IMR-90 (cell line): ENCODE data around the gene ZBTB8B. TPM values are rescaled to one million over a fixed set of nuclear protein-coding genes. Genes with fewer than 3 reads are reported as not detected.

Experiments
- ATAC-seq: fragments of 200-7000 bp; cut with Tn5 transposase; 2 replicates; pipeline ENCODE4 v1.9.1; 2020; ENCODE audit warnings: low read depth, mild to moderate bottlenecking, moderate library complexity
- BruUV-seq: library from RNA; stranded (reverse); fragments of 400-500 nt; replicated peaks from 2 replicates; lab custom pipeline; 2021; lab: Mats Ljungman, UMichigan
- CTCF ChIA-PET: fragments of 300-600 bp; formaldehyde crosslinking; extraction: SDS; loops from one replicate; lab custom pipeline; 2021; ENCODE audit warnings: antibody characterized with exemption; lab: Yijun Ruan, JAX
- POLR2A ChIA-PET: fragments of 300-600 bp; sonication (Branson Sonifier 250); formaldehyde crosslinking; loops from one replicate; lab custom pipeline; 2022; ENCODE audit warnings: antibody characterized with exemption; ENCODE audit not compliant: unreplicated experiment; lab: Charles Lee
- DNase-seq: peaks from one replicate; pipeline ENCODE4 v3.0.0; 2013
- H2AFZ ChIP-seq: replicated peaks from 2 replicates; pipeline ENCODE3; 2013; ENCODE audit warnings: low read length, mild to moderate bottlenecking; ENCODE audit not compliant: poor library complexity
- H2AK5ac ChIP-seq: 2 replicates; pipeline ENCODE4 v1.6.1; 2013; ENCODE audit warnings: low read depth, low read length, inconsistent platforms
- H2AK9ac ChIP-seq: replicated peaks from 2 replicates; pipeline ENCODE3; 2013; ENCODE audit warnings: mild to moderate bottlenecking, low read depth, low read length, moderate library complexity; ENCODE audit not compliant: poor library complexity
- H2BK120ac ChIP-seq: 2 replicates; pipeline ENCODE4 v1.6.1; 2013; ENCODE audit warnings: low read depth, low read length, inconsistent platforms
- H2BK15ac ChIP-seq: 3 replicates; pipeline ENCODE4 v1.6.1; 2013; ENCODE audit warnings: low read depth, low read length, inconsistent platforms
- H2BK20ac ChIP-seq: 2 replicates; pipeline ENCODE4 v1.6.1; 2013; ENCODE audit warnings: low read depth, mild to moderate bottlenecking, inconsistent platforms, low read length, moderate library complexity
- H2BK5ac ChIP-seq: 2 replicates; pipeline ENCODE4 v1.6.1; 2013; ENCODE audit warnings: mild to moderate bottlenecking, low read depth, low read length, inconsistent platforms; ENCODE audit not compliant: poor library complexity, severe bottlenecking
- H3K14ac ChIP-seq: replicated peaks from 2 replicates; pipeline ENCODE4 v1.6.1; 2013; ENCODE audit warnings: low read depth, low read length, inconsistent platforms
- H3K18ac ChIP-seq: 2 replicates; pipeline ENCODE4 v1.6.1; 2013; ENCODE audit warnings: low read depth, low read length, control low read depth
- H3K23ac ChIP-seq: 2 replicates; pipeline ENCODE4 v1.6.1; 2013; ENCODE audit warnings: low read depth, low read length, inconsistent platforms
- H3K27ac ChIP-seq: 2 replicates; pipeline ENCODE4 v1.5.1; 2013; ENCODE audit warnings: mild to moderate bottlenecking, control low read depth, low read length; ENCODE audit not compliant: insufficient read depth
- H3K27me3 ChIP-seq: 2 replicates; pipeline ENCODE4 v1.6.1; 2013; ENCODE audit warnings: low read length; ENCODE audit not compliant: control insufficient read depth, insufficient read depth
- H3K36me3 ChIP-seq: 2 replicates; pipeline ENCODE4 v1.6.1; 2013; ENCODE audit warnings: low read length, mixed read lengths; ENCODE audit not compliant: control insufficient read depth, insufficient read depth
- H3K4ac ChIP-seq: 2 replicates; pipeline ENCODE4 v1.6.1; 2013; ENCODE audit warnings: low read depth, low read length, inconsistent platforms
- H3K4me1 ChIP-seq: 2 replicates; pipeline ENCODE4 v1.6.1; 2013; ENCODE audit warnings: low read length, mixed read lengths; ENCODE audit not compliant: control insufficient read depth, insufficient read depth
- H3K4me2 ChIP-seq: 2 replicates; pipeline ENCODE4 v1.6.1; 2013; ENCODE audit warnings: low read depth, mild to moderate bottlenecking, control low read depth, low read length, moderate library complexity
- H3K4me3 ChIP-seq: 2 replicates; pipeline ENCODE4 v1.5.1; 2013; ENCODE audit warnings: low read depth, mild to moderate bottlenecking, control low read depth, low read length, moderate library complexity; ENCODE audit not compliant: insufficient read depth
- H3K56ac ChIP-seq: 2 replicates; pipeline ENCODE4 v1.6.1; 2013; ENCODE audit warnings: low read length, inconsistent platforms; ENCODE audit not compliant: insufficient read depth; ENCODE audit errors: extremely low read depth
- H3K79me1 ChIP-seq, 2 experiments: 2 replicates each; pipeline ENCODE4 v1.6.1; 2013; ENCODE audit warnings: low read length in 2 of 2, inconsistent platforms in 1 of 2, low read depth in 1 of 2
- H3K9ac ChIP-seq: 2 replicates; pipeline ENCODE4 v1.6.1; 2013; ENCODE audit warnings: low read depth, low read length, control low read depth
- H3K9me1 ChIP-seq: 2 replicates; pipeline ENCODE4 v1.6.1; 2013; ENCODE audit warnings: low read length, inconsistent platforms; ENCODE audit not compliant: insufficient read depth
- H3K9me3 ChIP-seq: 2 replicates; pipeline ENCODE4 v1.6.1; 2013; ENCODE audit warnings: low read length; ENCODE audit not compliant: control insufficient read depth, insufficient read depth
- H4K20me1 ChIP-seq: 2 replicates; pipeline ENCODE4 v1.6.1; 2013; ENCODE audit warnings: low read length, inconsistent platforms; ENCODE audit not compliant: insufficient read depth
- H4K5ac ChIP-seq: 2 replicates; pipeline ENCODE4 v1.6.1; 2013; ENCODE audit warnings: mild to moderate bottlenecking, low read depth, low read length, control low read depth
- H4K8ac ChIP-seq, 2 experiments: 2 replicates each; pipeline ENCODE4 v1.6.1; 2013; ENCODE audit warnings: low read depth in 2 of 2, low read length in 2 of 2, control low read depth in 1 of 2, inconsistent platforms in 1 of 2
- H4K91ac ChIP-seq: 2 replicates; pipeline ENCODE4 v1.6.1; 2013; ENCODE audit warnings: low read depth, low read length, inconsistent platforms; ENCODE audit not compliant: insufficient read depth
- BHLHE40 ChIP-seq: fragments of 150-350 bp; IDR thresholded peaks from 2 replicates; pipeline ENCODE4 v1.6.1; 2016; ENCODE audit warnings: mild to moderate bottlenecking, low read depth, low read length
- CEBPB ChIP-seq: IDR thresholded peaks from 2 replicates; pipeline ENCODE4 v1.6.1; 2012; ENCODE audit warnings: low read depth, low read length, improper control_type of control experiment
- CHD1 ChIP-seq: IDR thresholded peaks from 2 replicates; pipeline ENCODE4 v1.6.1; 2012; ENCODE audit warnings: low read depth, low read length, improper control_type of control experiment
- FOS ChIP-seq: fragments of 150-350 bp; IDR thresholded peaks from 2 replicates; pipeline ENCODE4 v1.6.1; 2016; ENCODE audit warnings: low read depth, low read length
- MAFK ChIP-seq: IDR thresholded peaks from 2 replicates; pipeline ENCODE4 v1.6.1; 2012; ENCODE audit warnings: low read depth, low read length, improper control_type of control experiment
- MAZ ChIP-seq: IDR thresholded peaks from 2 replicates; pipeline ENCODE4 v1.6.1; 2012; ENCODE audit warnings: low read depth, mild to moderate bottlenecking, low read length, improper control_type of control experiment, moderate library complexity, borderline replicate concordance
- MXI1 ChIP-seq: IDR thresholded peaks from 2 replicates; pipeline ENCODE4 v1.6.1; 2012; ENCODE audit warnings: low read depth, mild to moderate bottlenecking, low read length, moderate library complexity, borderline replicate concordance
- NFE2L2 ChIP-seq: fragments of 150-350 bp; IDR thresholded peaks from 2 replicates; pipeline ENCODE4 v1.6.1; 2016; ENCODE audit warnings: low read depth, mild to moderate bottlenecking, low read length
- POLR2A ChIP-seq: IDR thresholded peaks from 2 replicates; pipeline ENCODE4 v1.6.1; 2012; ENCODE audit warnings: mild to moderate bottlenecking, low read depth, low read length
- RAD21 ChIP-seq: IDR thresholded peaks from 2 replicates; pipeline ENCODE4 v1.6.1; 2012; ENCODE audit warnings: low read length, improper control_type of control experiment
- RCOR1 ChIP-seq: IDR thresholded peaks from 2 replicates; pipeline ENCODE4 v1.6.1; 2012; ENCODE audit warnings: mild to moderate bottlenecking, low read length, improper control_type of control experiment; ENCODE audit not compliant: insufficient replicate concordance
- SMC3 ChIP-seq: fragments of 150-350 bp; IDR thresholded peaks from 2 replicates; pipeline ENCODE4 v1.6.1; 2016; ENCODE audit warnings: low read depth, mild to moderate bottlenecking, antibody characterized with exemption, low read length, moderate library complexity
- WGBS, 2 experiments: methylation state at CpG; one replicate each; pipeline versions ENCODE4 v1.1.5 to v1.1.7; 2013; ENCODE audit warnings: missing lambda C conversion rate in 2 of 2; ENCODE audit not compliant: insufficient read length in 1 of 2; ENCODE audit errors: extremely low coverage in 2 of 2; 5-methylcytosine and 5-hydroxymethylcytosine counted together
- dilution Hi-C: fragments of 300-500 bp; cut with HindIII; formaldehyde crosslinking; loops from one replicate; pipeline ENCODE4 v1.14.3; 2018; ENCODE audit warnings: low sequenced_read_pairs; ENCODE audit not compliant: unreplicated experiment
- in situ Hi-C: fragments of 300-500 bp; cut with MboI; formaldehyde crosslinking; loops from 3 replicates; pipeline ENCODE4 v1.14.3; 2019; ENCODE audit warnings: low sequenced_read_pairs, inconsistent platforms, mixed read lengths
- intact Hi-C: fragments of 100-400 bp; cut with micrococcal nuclease; formaldehyde crosslinking; loops from 2 replicates; pipeline ENCODE4 v1.10.0; 2022
- polyA plus RNA-seq, 3 experiments: library from polyadenylated mRNA; depleted of rRNA; stranded (reverse); fragments of >200 nt; gene quantifications; 2 replicates each; pipeline ENCODE4 v1.2.3, GENCODE V29; 2012; ENCODE audit warnings: low replicate concordance in 1 of 3
- total RNA-seq: library from RNA; depleted of rRNA; stranded (reverse); fragments of >200 nt; gene quantifications from 2 replicates; pipeline ENCODE4 v1.2.3, GENCODE V29; 2012
- TF ChIP-seq, protein P1 (sequence below): fragments of 150-350 bp; IDR thresholded peaks from 2 replicates; pipeline ENCODE4 v1.6.1; 2017; ENCODE audit warnings: mild to moderate bottlenecking, antibody characterized with exemption, low read length, low read depth
- TF ChIP-seq, protein P2 (sequence below): conservative IDR thresholded peaks from 2 replicates; pipeline ENCODE4 v1.5.1; 2012; ENCODE audit warnings: mild to moderate bottlenecking, low read depth, low read length, improper control_type of control experiment
- TF ChIP-seq, protein P3 (sequence below): fragments of 150-350 bp; IDR thresholded peaks from 2 replicates; pipeline ENCODE4 v1.6.1; 2016; ENCODE audit warnings: low read depth, mild to moderate bottlenecking, low read length, moderate library complexity, borderline replicate concordance

ZBTB8B gene
- total and polyA plus RNA-seq, 2 of the 4 experiments (the other 2 are of a cell fraction) = not detected

DNA sequence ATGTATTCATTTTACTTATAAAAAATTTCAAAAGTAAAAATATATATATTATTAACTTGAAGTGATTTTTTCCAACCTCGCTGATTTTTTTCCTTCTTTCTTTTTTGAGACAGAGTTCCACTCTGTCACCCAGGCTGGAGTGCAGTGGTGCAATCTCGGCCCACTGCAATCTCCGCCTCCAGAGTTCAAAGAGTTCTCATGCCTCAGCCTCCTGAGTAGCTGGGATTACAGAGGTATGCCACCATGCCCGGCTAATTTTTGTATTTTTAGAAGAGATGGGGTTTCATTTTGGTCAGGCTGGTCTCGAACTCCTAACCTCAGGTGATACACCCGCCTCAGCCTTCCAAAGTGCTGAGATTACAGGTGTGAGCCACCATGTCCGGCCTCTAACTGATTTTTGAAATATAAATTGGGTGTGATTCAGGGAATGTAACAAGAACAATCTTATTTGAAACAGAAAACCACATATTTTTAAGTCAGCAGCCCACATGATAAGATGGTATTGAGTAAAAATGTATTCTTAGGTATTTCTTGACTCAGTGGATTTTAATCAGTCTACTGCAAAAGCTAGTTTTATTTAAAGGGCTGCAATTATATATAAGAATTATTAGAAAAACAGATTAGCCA is 30.0 kb downstream of the ZBTB8B start:
- H3K27ac ChIP-seq = no peak overlapping the region

More for the DNA sequence above, 30.0 kb downstream of the ZBTB8B start:
- Histone ChIP-seq H2AFZ (no peak overlapping the region), H3K36me3 (no peaks in the 10 kb centered on the region), H4K20me1 (no peaks in the 10 kb centered on the region), H3K4me2 (no peak overlapping the region), H3K4me3 (no peak overlapping the region), H2AK5ac (no peak overlapping the region), H3K9ac (no peak overlapping the region), H4K5ac (no peak overlapping the region), H3K4me1 (peaks cover 3% of the 10 kb centered on the region), H2BK5ac (no peak overlapping the region), H3K14ac (no peak overlapping the region), H2BK20ac (no peak overlapping the region), H3K18ac (no peak overlapping the region), H2AK9ac (no peak overlapping the region), H3K9me1 (no peaks in the 10 kb centered on the region), H3K23ac (no peak overlapping the region), H3K56ac (no peak overlapping the region), H3K79me1 (no peaks in the 10 kb centered on the region), H4K91ac (no peak overlapping the region), H4K8ac (no peak overlapping the region), H3K4ac (no peak overlapping the region), H2BK15ac (no peak overlapping the region), H3K9me3 (no peaks in the 10 kb centered on the region), H3K27me3 (peaks cover 4% of the 10 kb centered on the region; the same call in 1 of the 2 replicates), H2BK120ac (no peak overlapping the region)
- ChIA-PET CTCF (interaction anchor here (0.9 to 1.5 kb wide), 2 partner anchors 23 to 25 kb away, joined by 3 to 4 read pairs; no protein-coding TSS in a partner anchor), POLR2A (no interaction called here)
- intact Hi-C loops (no loop called here), in situ Hi-C loops (no loop called here), dilution Hi-C loops (no loop called here)
- BruUV-seq = no TSS peak
- TF ChIP-seq MAZ = no peak
- TF ChIP-seq, protein P1, sequence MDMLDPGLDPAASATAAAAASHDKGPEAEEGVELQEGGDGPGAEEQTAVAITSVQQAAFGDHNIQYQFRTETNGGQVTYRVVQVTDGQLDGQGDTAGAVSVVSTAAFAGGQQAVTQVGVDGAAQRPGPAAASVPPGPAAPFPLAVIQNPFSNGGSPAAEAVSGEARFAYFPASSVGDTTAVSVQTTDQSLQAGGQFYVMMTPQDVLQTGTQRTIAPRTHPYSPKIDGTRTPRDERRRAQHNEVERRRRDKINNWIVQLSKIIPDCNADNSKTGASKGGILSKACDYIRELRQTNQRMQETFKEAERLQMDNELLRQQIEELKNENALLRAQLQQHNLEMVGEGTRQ = no peak
- TF ChIP-seq CHD1 = no peak
- TF ChIP-seq, protein P2, sequence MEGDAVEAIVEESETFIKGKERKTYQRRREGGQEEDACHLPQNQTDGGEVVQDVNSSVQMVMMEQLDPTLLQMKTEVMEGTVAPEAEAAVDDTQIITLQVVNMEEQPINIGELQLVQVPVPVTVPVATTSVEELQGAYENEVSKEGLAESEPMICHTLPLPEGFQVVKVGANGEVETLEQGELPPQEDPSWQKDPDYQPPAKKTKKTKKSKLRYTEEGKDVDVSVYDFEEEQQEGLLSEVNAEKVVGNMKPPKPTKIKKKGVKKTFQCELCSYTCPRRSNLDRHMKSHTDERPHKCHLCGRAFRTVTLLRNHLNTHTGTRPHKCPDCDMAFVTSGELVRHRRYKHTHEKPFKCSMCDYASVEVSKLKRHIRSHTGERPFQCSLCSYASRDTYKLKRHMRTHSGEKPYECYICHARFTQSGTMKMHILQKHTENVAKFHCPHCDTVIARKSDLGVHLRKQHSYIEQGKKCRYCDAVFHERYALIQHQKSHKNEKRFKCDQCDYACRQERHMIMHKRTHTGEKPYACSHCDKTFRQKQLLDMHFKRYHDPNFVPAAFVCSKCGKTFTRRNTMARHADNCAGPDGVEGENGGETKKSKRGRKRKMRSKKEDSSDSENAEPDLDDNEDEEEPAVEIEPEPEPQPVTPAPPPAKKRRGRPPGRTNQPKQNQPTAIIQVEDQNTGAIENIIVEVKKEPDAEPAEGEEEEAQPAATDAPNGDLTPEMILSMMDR = no peak
- no peak for TF ChIP-seq BHLHE40
- no peak for TF ChIP-seq FOS
- TF ChIP-seq, protein P3, sequence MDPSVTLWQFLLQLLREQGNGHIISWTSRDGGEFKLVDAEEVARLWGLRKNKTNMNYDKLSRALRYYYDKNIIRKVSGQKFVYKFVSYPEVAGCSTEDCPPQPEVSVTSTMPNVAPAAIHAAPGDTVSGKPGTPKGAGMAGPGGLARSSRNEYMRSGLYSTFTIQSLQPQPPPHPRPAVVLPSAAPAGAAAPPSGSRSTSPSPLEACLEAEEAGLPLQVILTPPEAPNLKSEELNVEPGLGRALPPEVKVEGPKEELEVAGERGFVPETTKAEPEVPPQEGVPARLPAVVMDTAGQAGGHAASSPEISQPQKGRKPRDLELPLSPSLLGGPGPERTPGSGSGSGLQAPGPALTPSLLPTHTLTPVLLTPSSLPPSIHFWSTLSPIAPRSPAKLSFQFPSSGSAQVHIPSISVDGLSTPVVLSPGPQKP = no peak
- no peak for TF ChIP-seq MXI1
- TF ChIP-seq SMC3 = no peak
- no peak for TF ChIP-seq POLR2A
- no peak for TF ChIP-seq MAFK
- TF ChIP-seq RCOR1 = no peak
- no peak for TF ChIP-seq RAD21
- no peak for TF ChIP-seq NFE2L2
- TF ChIP-seq CEBPB = no peak
- no CpG with 5 or more reads among the region's 7 CpGs for WGBS, 2 experiments
- DNase-seq = no peak
- ATAC-seq = no peak
